BE2C (cell line): ENCODE measurements around the gene CCDC47.

Source experiments
- DNase-seq: peaks from one replicate; pipeline ENCODE4 v3.0.0-alpha.2; 2020
- H3K27me3 ChIP-seq: fragments of 250-450 bp; sonication (Bioruptor Pico); 2 replicates; pipeline ENCODE4 v1.5.1; 2020; ENCODE audit warnings: mild to moderate bottlenecking
- H3K36me3 ChIP-seq: fragments of 250-450 bp; sonication (Bioruptor Pico); 2 replicates; pipeline ENCODE4 v1.5.1; 2020; ENCODE audit warnings: mild to moderate bottlenecking
- H3K4me1 ChIP-seq: fragments of 250-450 bp; sonication (Bioruptor Pico); 2 replicates; pipeline ENCODE4 v1.5.1; 2020
- H3K4me3 ChIP-seq: 2 replicates; pipeline ENCODE4 v1.5.1; 2011; ENCODE audit warnings: low read depth, low read length
- H3K9me3 ChIP-seq: fragments of 250-450 bp; sonication (Bioruptor Pico); 2 replicates; pipeline ENCODE4 v1.5.1; 2020
- CTCF ChIP-seq: IDR thresholded peaks from 2 replicates; pipeline ENCODE4 v1.5.1; 2012; ENCODE audit warnings: mild to moderate bottlenecking, low read depth, low read length

Gene CCDC47

GRCh38 chr17:63819131-63819530, 45.7 kb upstream of the CCDC47 start:
- no peak overlapping the region for H3K4me3 ChIP-seq
- no peak for DNase-seq

GRCh38 chr17:63817736-63818385, 44.5 kb upstream of the CCDC47 start:
- TF ChIP-seq CTCF, result no peak
- Histone ChIP-seq H3K9me3 (no peaks in the 10 kb centered on the region), H3K36me3 (peaks cover 95% of the 10 kb centered on the region), H3K4me1 (no peaks in the 10 kb centered on the region), H3K4me3 (no peak overlapping the region), H3K27me3 (no peaks in the 10 kb centered on the region)
- DNase-seq, result no peak

More at GRCh38 chr17:63819131-63819530, 45.7 kb upstream of the CCDC47 start:
- no peak for TF ChIP-seq CTCF
- H3K36me3 ChIP-seq, result peaks cover 96% of the 10 kb centered on the region
- H3K4me1 ChIP-seq, result no peaks in the 10 kb centered on the region
- no peaks in the 10 kb centered on the region for H3K27me3 ChIP-seq
- H3K9me3 ChIP-seq, result no peaks in the 10 kb centered on the region

- H3K27me3 ChIP-seq, result no peaks in the 10 kb centered on the region
These were observed 43.3 kb upstream of the CCDC47 start for GRCh38 chr17:63816669-63817068.

GRCh38 chr17:63816123-63816522, 42.7 kb upstream of the CCDC47 start:
- peaks cover 95% of the 10 kb centered on the region for H3K36me3 ChIP-seq
- no peak overlapping the region for H3K4me3 ChIP-seq
- no peaks in the 10 kb centered on the region for H3K27me3 ChIP-seq
- no peaks in the 10 kb centered on the region for H3K9me3 ChIP-seq
- H3K4me1 ChIP-seq, result no peaks in the 10 kb centered on the region
- no peak for TF ChIP-seq CTCF
- DNase-seq, result no peak

More at GRCh38 chr17:63816669-63817068, 43.3 kb upstream of the CCDC47 start:
- Histone ChIP-seq H3K4me3 (no peak overlapping the region), H3K36me3 (peaks cover 95% of the 10 kb centered on the region), H3K4me1 (no peaks in the 10 kb centered on the region), H3K9me3 (no peaks in the 10 kb centered on the region)
- DNase-seq, result no peak
- no peak for TF ChIP-seq CTCF

GRCh38 chr17:63809970-63810369, 36.6 kb upstream of the CCDC47 start:
- H3K9me3 ChIP-seq, result no peaks in the 10 kb centered on the region
- no peak overlapping the region for H3K4me3 ChIP-seq
- H3K27me3 ChIP-seq, result no peaks in the 10 kb centered on the region
- DNase-seq, result no peak
- H3K4me1 ChIP-seq, result no peaks in the 10 kb centered on the region
- peaks cover 97% of the 10 kb centered on the region for H3K36me3 ChIP-seq
- no peak for TF ChIP-seq CTCF

- peaks cover 91% of the 10 kb centered on the region for H3K36me3 ChIP-seq
- no peak overlapping the region for H3K4me3 ChIP-seq
- no peaks in the 10 kb centered on the region for H3K27me3 ChIP-seq
- H3K9me3 ChIP-seq, result no peaks in the 10 kb centered on the region
- DNase-seq, result no peak
- TF ChIP-seq CTCF, result no peak
- H3K4me1 ChIP-seq, result no peaks in the 10 kb centered on the region
These were observed 32.2 kb upstream of the CCDC47 start for GRCh38 chr17:63805591-63805990.
